Suprapubic skin (tissue), 4 donors: ENCODE data around the gene KCTD17. TPM values are rescaled to one million over a fixed set of nuclear protein-coding genes. Genes with fewer than 3 reads are reported as not detected.

ENCODE experiments used
- DNase-seq, 2 donors: peaks; one replicate each; pipeline ENCODE4 v3.0.0-alpha.2; 2019; ENCODE audit warnings: low spot score in 2 of 2
- H3K27ac ChIP-seq: fragments of 200-600 bp; sonication (generic); one replicate; pipeline ENCODE4 v1.5.1; 2019
- H3K27me3 ChIP-seq: fragments of 200-600 bp; sonication (generic); one replicate; pipeline ENCODE4 v1.5.1; 2019
- H3K36me3 ChIP-seq: fragments of 200-600 bp; sonication (generic); one replicate; pipeline ENCODE4 v1.5.1; 2019
- H3K4me1 ChIP-seq: fragments of 200-600 bp; sonication (generic); one replicate; pipeline ENCODE4 v1.5.1; 2019
- H3K4me3 ChIP-seq: fragments of 200-600 bp; sonication (generic); one replicate; pipeline ENCODE4 v1.5.1; 2019; ENCODE audit warnings: mild to moderate bottlenecking
- H3K9me3 ChIP-seq: fragments of 200-600 bp; sonication (generic); one replicate; pipeline ENCODE4 v1.5.1; 2019
- CTCF ChIP-seq, 2 donors: fragments of 200-600 bp in 1 of 2; fragments of 450-650 bp in 1 of 2; sonication (generic) in 1 of 2; IDR thresholded peaks; one replicate each; pipeline ENCODE4 v1.5.1; 2016 to 2019; ENCODE audit warnings: antibody characterized with exemption in 2 of 2, mild to moderate bottlenecking in 1 of 2, moderate library complexity in 1 of 2
- EP300 ChIP-seq: sonication (generic); formaldehyde crosslinking; IDR thresholded peaks from one replicate; pipeline ENCODE4 v1.6.1; 2017; ENCODE audit warnings: antibody characterized with exemption
- POLR2A ChIP-seq, 2 donors: fragments of 450-650 bp; IDR thresholded peaks; one replicate each; pipeline ENCODE4 v1.6.1; 2017; ENCODE audit warnings: antibody characterized with exemption in 2 of 2, mild to moderate bottlenecking in 2 of 2, moderate library complexity in 2 of 2
- POLR2AphosphoS5 ChIP-seq, 3 donors: sonication (generic); formaldehyde crosslinking; IDR thresholded peaks; one replicate each; pipeline ENCODE4 v1.6.1; 2017; ENCODE audit warnings: antibody characterized with exemption in 3 of 3
- WGBS: methylation state at CpG from one replicate; pipeline ENCODE4 v1.1.5; 2018; 5-methylcytosine and 5-hydroxymethylcytosine counted together
- total RNA-seq, 4 donors: library from RNA; depleted of rRNA; stranded (reverse); fragments of >200 nt; gene quantifications; one replicate each; pipeline ENCODE4 v1.1.0, GENCODE V29; 2016

KCTD17 gene
- total RNA-seq, 4 donors from 2014 or later: 25.0 to 67.0 (median 35.7) TPM

GRCh38 chr22:37103656-37104452 is 52.3 kb downstream of the KCTD17 start:
- WGBS: 73% methylated on average over 14 of the region's 14 CpGs
- Histone ChIP-seq H3K4me1 (no peaks in the 10 kb centered on the region), H3K27ac (no peak overlapping the region), H3K9me3 (no peaks in the 10 kb centered on the region), H3K27me3 (peaks cover 22% of the 10 kb centered on the region), H3K36me3 (no peaks in the 10 kb centered on the region), H3K4me3 (no peak overlapping the region)
- DNase-seq: no peak
- TF ChIP-seq EP300 (no peak), CTCF (IDR thresholded peaks at IDR 0.05) (no peak), POLR2AphosphoS5 (IDR thresholded peaks at IDR 0.05) (no peak), POLR2A (IDR thresholded peaks at IDR 0.05) (no peak)

GRCh38 chr22:37105154-37105553 is 53.6 kb downstream of the KCTD17 start:
- H3K9me3 ChIP-seq: no peaks in the 10 kb centered on the region
- H3K36me3 ChIP-seq: no peaks in the 10 kb centered on the region
- no peak for DNase-seq
- 21% methylated on average over 6 of the region's 7 CpGs for WGBS
- peaks cover 18% of the 10 kb centered on the region for H3K27me3 ChIP-seq
- H3K27ac ChIP-seq: no peak overlapping the region
- no peak for TF ChIP-seq CTCF (IDR thresholded peaks at IDR 0.05)
- no peak for TF ChIP-seq POLR2A (IDR thresholded peaks at IDR 0.05)
- no peak for TF ChIP-seq POLR2AphosphoS5 (IDR thresholded peaks at IDR 0.05)
- no peak for TF ChIP-seq EP300
- H3K4me3 ChIP-seq: no peak overlapping the region
- H3K4me1 ChIP-seq: no peaks in the 10 kb centered on the region

GRCh38 chr22:37105990-37106389 is 54.4 kb downstream of the KCTD17 start:
- Histone ChIP-seq H3K9me3 (no peaks in the 10 kb centered on the region), H3K27me3 (peaks cover 18% of the 10 kb centered on the region), H3K36me3 (no peaks in the 10 kb centered on the region), H3K4me3 (no peak overlapping the region), H3K4me1 (no peaks in the 10 kb centered on the region), H3K27ac (no peak overlapping the region)
- no peak for DNase-seq
- WGBS: 76% methylated on average over 5 of the region's 5 CpGs
- no peak for TF ChIP-seq CTCF (IDR thresholded peaks at IDR 0.05)
- no peak for TF ChIP-seq EP300
- TF ChIP-seq POLR2A (IDR thresholded peaks at IDR 0.05): no peak
- TF ChIP-seq POLR2AphosphoS5 (IDR thresholded peaks at IDR 0.05): no peak

GRCh38 chr22:37107816-37108621 is 56.5 kb downstream of the KCTD17 start:
- Histone ChIP-seq H3K4me1 (no peaks in the 10 kb centered on the region), H3K9me3 (no peaks in the 10 kb centered on the region), H3K27me3 (peaks cover 23% of the 10 kb centered on the region), H3K27ac (no peak overlapping the region), H3K36me3 (no peaks in the 10 kb centered on the region), H3K4me3 (no peak overlapping the region)
- WGBS: 95% methylated on average over 14 of the region's 18 CpGs
- DNase-seq: no peak
- TF ChIP-seq EP300 (no peak), POLR2AphosphoS5 (IDR thresholded peaks at IDR 0.05) (no peak), POLR2A (IDR thresholded peaks at IDR 0.05) (no peak), CTCF (IDR thresholded peaks at IDR 0.05) (no peak)
